Glutamatergic neuron (in vitro differentiated cells): ENCODE results near the gene EPHA6. TPM values are rescaled to one million over a fixed set of nuclear protein-coding genes. Genes with fewer than 3 reads are reported as not detected.

Experiments used
- DNase-seq: peaks from one replicate; pipeline ENCODE4 v3.0.0; 2022
- H3K27ac Mint-ChIP-seq: one replicate; pipeline ENCODE4 v1.8.0; 2020; ENCODE audit warnings: mild to moderate bottlenecking, mixed read lengths, inconsistent platforms; ENCODE audit not compliant: unreplicated experiment
- H3K27me3 Mint-ChIP-seq: one replicate; pipeline ENCODE4 v1.8.0; 2020; ENCODE audit warnings: mild to moderate bottlenecking, moderate library complexity, mixed read lengths, inconsistent platforms; ENCODE audit not compliant: unreplicated experiment
- H3K36me3 Mint-ChIP-seq: one replicate; pipeline ENCODE4 v1.8.0; 2020; ENCODE audit warnings: mild to moderate bottlenecking, mixed read lengths, inconsistent platforms; ENCODE audit not compliant: unreplicated experiment
- H3K4me1 Mint-ChIP-seq: one replicate; pipeline ENCODE4 v1.8.0; 2020; ENCODE audit warnings: mild to moderate bottlenecking, low read depth, mixed read lengths, inconsistent platforms; ENCODE audit not compliant: unreplicated experiment
- H3K4me3 Mint-ChIP-seq: one replicate; pipeline ENCODE4 v1.8.0; 2020; ENCODE audit warnings: mild to moderate bottlenecking, mixed read lengths, inconsistent platforms; ENCODE audit not compliant: unreplicated experiment
- H3K9me3 Mint-ChIP-seq: one replicate; pipeline ENCODE4 v1.8.0; 2020; ENCODE audit warnings: mild to moderate bottlenecking, moderate library complexity, mixed read lengths, inconsistent platforms; ENCODE audit not compliant: unreplicated experiment
- CTCF ChIP-seq: fragments of 200-600 bp; sonication (generic); IDR thresholded peaks from one replicate; pipeline ENCODE4 v1.5.0; 2021; ENCODE audit not compliant: partially characterized antibody, unreplicated experiment
- total RNA-seq: library from RNA; stranded (reverse); fragmentation: NEBNext Ultra II Directional; extraction: Animal tissue kit (Norgen Biotek cat#: 25700); gene quantifications from one replicate; pipeline ENCODE4 v1.2.1, GENCODE V29; 2021; ENCODE audit not compliant: unreplicated experiment

Gene EPHA6
- total RNA-seq, 1 donor from 2014 or later = 9.0 TPM

DNA sequence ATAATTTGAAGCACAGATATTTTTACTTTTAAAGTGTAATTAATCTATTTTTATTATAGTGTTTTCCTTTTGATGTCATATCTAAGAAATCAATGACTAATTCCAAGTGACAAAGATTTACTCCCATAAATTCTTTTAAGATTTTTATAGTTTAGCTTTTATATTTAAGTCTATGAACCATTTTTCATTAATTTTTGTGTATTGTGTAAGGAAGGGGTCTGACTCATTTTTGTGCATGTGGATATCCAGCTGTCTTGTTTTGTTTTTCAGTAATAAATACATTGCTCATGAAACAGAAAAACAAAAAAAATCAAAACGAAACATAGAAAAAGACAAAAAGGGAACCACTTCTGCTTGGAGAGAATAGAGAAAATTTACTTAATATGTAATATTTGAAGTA lies 145.1 kb downstream of the EPHA6 start:
- no peak for DNase-seq
- H3K27me3 Mint-ChIP-seq = no peaks in the 10 kb centered on the region
- TF ChIP-seq CTCF = no peak
- no peak overlapping the region for H3K4me3 Mint-ChIP-seq
- no peaks in the 10 kb centered on the region for H3K36me3 Mint-ChIP-seq
- H3K9me3 Mint-ChIP-seq = no peaks in the 10 kb centered on the region
- H3K27ac Mint-ChIP-seq = no peak overlapping the region
- H3K4me1 Mint-ChIP-seq = no peaks in the 10 kb centered on the region

DNA sequence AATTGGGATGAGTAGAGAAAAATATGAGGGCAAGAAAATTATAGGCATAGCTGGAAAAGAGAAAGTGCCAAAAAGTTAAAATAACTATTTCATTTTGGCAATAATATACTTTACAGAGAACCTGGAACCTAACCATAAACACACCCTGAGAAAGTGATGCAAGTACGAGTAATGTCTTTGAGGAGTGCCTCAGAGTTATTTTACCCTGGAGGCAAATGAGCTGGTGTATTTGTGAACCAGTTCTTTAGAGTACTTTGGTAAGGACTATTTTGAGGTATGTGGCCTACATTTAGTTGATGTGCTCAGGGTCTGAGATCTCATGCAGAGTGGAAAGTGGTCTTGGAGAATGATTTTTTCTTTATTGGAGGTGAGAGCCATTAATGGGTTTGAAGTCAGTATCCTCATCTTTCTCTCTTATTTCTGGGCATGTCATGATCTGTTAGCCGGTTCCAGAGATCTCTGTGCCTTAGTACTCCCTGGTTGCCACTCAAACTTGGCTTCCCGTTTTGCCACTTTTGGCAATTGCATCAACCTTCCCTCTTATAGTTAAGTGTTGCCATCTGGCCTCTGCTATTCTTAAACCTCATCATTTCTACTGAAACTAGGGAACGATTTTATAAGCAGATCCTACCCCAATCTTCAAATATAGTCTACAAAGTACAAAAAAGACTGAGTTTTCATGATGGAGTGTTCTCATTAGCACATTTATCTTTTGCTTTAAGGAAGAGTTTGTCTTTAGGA lies 145.7 kb downstream of the EPHA6 start:
- DNase-seq = no peak
- TF ChIP-seq CTCF = no peak
- Mint-ChIP-seq H3K9me3 (no peaks in the 10 kb centered on the region), H3K27ac (no peak overlapping the region), H3K36me3 (no peaks in the 10 kb centered on the region), H3K27me3 (no peaks in the 10 kb centered on the region), H3K4me1 (no peaks in the 10 kb centered on the region), H3K4me3 (no peak overlapping the region)

- no peak for DNase-seq
- Mint-ChIP-seq H3K4me1 (no peaks in the 10 kb centered on the region), H3K4me3 (no peak overlapping the region), H3K27ac (no peak overlapping the region), H3K27me3 (no peaks in the 10 kb centered on the region), H3K36me3 (no peaks in the 10 kb centered on the region), H3K9me3 (no peaks in the 10 kb centered on the region)
- no peak for TF ChIP-seq CTCF
These were observed 146.4 kb downstream of the EPHA6 start for GRCh38 chr3:96960661-96961330.

- DNase-seq = no peak
- Mint-ChIP-seq H3K4me3 (no peak overlapping the region), H3K36me3 (no peaks in the 10 kb centered on the region), H3K27me3 (no peaks in the 10 kb centered on the region), H3K27ac (no peak overlapping the region), H3K4me1 (no peaks in the 10 kb centered on the region), H3K9me3 (no peaks in the 10 kb centered on the region)
- no peak for TF ChIP-seq CTCF
These were observed 147.2 kb downstream of the EPHA6 start for GRCh38 chr3:96961576-96961975.
